H1 (cell line): ENCODE measurements around the gene TNS2. TPM values are rescaled to one million over a fixed set of nuclear protein-coding genes. Genes with fewer than 3 reads are reported as not detected.
A peak's percentile ranks its signal among the peaks of the same experiment; 100 is the strongest.

Experiments
- CTCF ChIA-PET: fragments of 300-600 bp; sonication (Branson Sonifier 250); formaldehyde crosslinking; loops from one replicate; lab custom pipeline; 2021; ENCODE audit not compliant: partially characterized antibody; lab: Charles Lee
- POLR2A ChIA-PET: fragments of 300-600 bp; sonication (Branson Sonifier 250); formaldehyde crosslinking; loops from one replicate; lab custom pipeline; 2021; ENCODE audit warnings: inconsistent platforms; ENCODE audit not compliant: partially characterized antibody; lab: Charles Lee
- DNase-seq, 2 experiments: peaks; one replicate each; pipeline versions ENCODE4 v3.0.0 to v3.0.0-alpha.2; 2010 to 2022; ENCODE audit warnings: low spot score in 2 of 2, low read depth in 1 of 2, mixed read lengths in 1 of 2
- FAIRE-seq: peaks from 2 replicates; lab custom pipeline; 2011; peaks lifted over from hg19 to GRCh38; lab: Jason Lieb, UNC
- H2AFZ ChIP-seq: 2 replicates; pipeline ENCODE4 v1.8.1; 2012; ENCODE audit warnings: low read length, inconsistent platforms
- H2AK5ac ChIP-seq: 2 replicates; pipeline ENCODE4 v1.6.1; 2013; ENCODE audit warnings: low read depth, low read length
- H2BK120ac ChIP-seq: replicated peaks from 2 replicates; pipeline ENCODE3; 2013; ENCODE audit warnings: low read depth, low read length, inconsistent platforms
- H2BK12ac ChIP-seq: 2 replicates; pipeline ENCODE4 v1.6.1; 2013; ENCODE audit warnings: low read depth, low read length
- H2BK15ac ChIP-seq: 2 replicates; pipeline ENCODE4 v1.6.1; 2013; ENCODE audit warnings: low read length
- H2BK20ac ChIP-seq: 2 replicates; pipeline ENCODE4 v1.6.1; 2013; ENCODE audit warnings: low read length
- H2BK5ac ChIP-seq: 2 replicates; pipeline ENCODE4 v1.6.1; 2013; ENCODE audit warnings: low read depth, low read length
- H3K14ac ChIP-seq: 2 replicates; pipeline ENCODE4 v1.6.1; 2013; ENCODE audit warnings: inconsistent platforms; ENCODE audit not compliant: insufficient read length
- H3K18ac ChIP-seq: 2 replicates; pipeline ENCODE4 v1.6.1; 2013; ENCODE audit warnings: low read length; ENCODE audit errors: extremely low read depth
- H3K23ac ChIP-seq: 2 replicates; pipeline ENCODE4 v1.6.1; 2013; ENCODE audit warnings: inconsistent platforms; ENCODE audit not compliant: insufficient read length
- H3K23me2 ChIP-seq: 2 replicates; pipeline ENCODE4 v1.6.1; 2013; ENCODE audit warnings: low read depth, low read length
- H3K27ac ChIP-seq: 2 replicates; pipeline ENCODE4 v1.6.1; 2011; ENCODE audit warnings: low read depth, low read length, inconsistent platforms
- H3K27me3 ChIP-seq, 4 experiments: replicated peaks in 1 of 4; 1 replicate in 1 of 4; 2 replicates in 3 of 4; pipeline versions ENCODE4 v1.6.1 to v1.8.1; 2011 to 2013; ENCODE audit warnings: low read length in 3 of 4, mild to moderate bottlenecking in 3 of 4, inconsistent platforms in 2 of 4, mixed read lengths in 2 of 4, moderate library complexity in 1 of 4; ENCODE audit not compliant: control insufficient read depth in 3 of 4, insufficient read depth in 3 of 4; ENCODE audit errors: extremely low read depth in 1 of 4
- H3K36me3 ChIP-seq, 4 experiments: 2 replicates each; pipeline versions ENCODE4 v1.6.1 to v1.8.1; 2011 to 2013; ENCODE audit warnings: mild to moderate bottlenecking in 4 of 4, low read length in 3 of 4, moderate library complexity in 2 of 4, control low read depth in 1 of 4, inconsistent platforms in 1 of 4; ENCODE audit not compliant: insufficient read depth in 4 of 4, control insufficient read depth in 2 of 4
- H3K4ac ChIP-seq: replicated peaks from 2 replicates; pipeline ENCODE3; 2013; ENCODE audit warnings: low read length, low read depth, mixed read lengths, inconsistent platforms; ENCODE audit not compliant: insufficient read length
- H3K4me1 ChIP-seq, 4 experiments: replicated peaks in 1 of 4; 1 replicate in 1 of 4; 2 replicates in 3 of 4; pipeline versions ENCODE4 v1.6.1 to v1.8.1; 2011 to 2013; ENCODE audit warnings: low read length in 3 of 4, inconsistent platforms in 2 of 4, mixed read lengths in 1 of 4; ENCODE audit not compliant: insufficient read depth in 4 of 4, control insufficient read depth in 3 of 4
- H3K4me2 ChIP-seq, 2 experiments: 2 replicates each; pipeline versions ENCODE4 v1.6.1 to v1.8.1; 2011 to 2013; ENCODE audit warnings: low read depth in 2 of 2, low read length in 2 of 2, control low read depth in 1 of 2, inconsistent platforms in 1 of 2, mild to moderate bottlenecking in 1 of 2; ENCODE audit not compliant: insufficient read depth in 1 of 2
- H3K4me3 ChIP-seq, 4 experiments: fragments of 200-600, 300-600 bp in 1 of 4; sonication (generic), shearing (Covaris generic), sonication (Bioruptor Twin) in 1 of 4; 2 replicates each; pipeline versions ENCODE4 v1.5.1 to v1.8.1; 2011 to 2016; ENCODE audit warnings: low read length in 4 of 4, low read depth in 3 of 4, control low read depth in 2 of 4, inconsistent platforms in 2 of 4, mild to moderate bottlenecking in 2 of 4, mixed read lengths in 1 of 4, moderate library complexity in 1 of 4; ENCODE audit not compliant: insufficient read depth in 2 of 4; ENCODE audit errors: extremely low read depth in 1 of 4
- H3K56ac ChIP-seq: replicated peaks from 2 replicates; pipeline ENCODE3; 2013; ENCODE audit warnings: low read depth, mild to moderate bottlenecking, mixed read lengths, low read length, inconsistent platforms; ENCODE audit not compliant: insufficient read length
- H3K79me1 ChIP-seq: 2 replicates; pipeline ENCODE4 v1.6.1; 2013; ENCODE audit warnings: low read depth, low read length, control low read depth
- H3K79me2 ChIP-seq, 2 experiments: 2 replicates each; pipeline versions ENCODE4 v1.6.1 to v1.8.1; 2012 to 2013; ENCODE audit warnings: low read length in 2 of 2, mild to moderate bottlenecking in 2 of 2, inconsistent platforms in 1 of 2; ENCODE audit not compliant: insufficient read depth in 2 of 2, control insufficient read depth in 1 of 2
- H3K9ac ChIP-seq, 4 experiments: replicated peaks in 1 of 4; 1 replicate in 1 of 4; 2 replicates in 3 of 4; pipeline versions ENCODE4 v1.6.1 to v1.8.1; 2011 to 2013; ENCODE audit warnings: low read depth in 3 of 4, low read length in 3 of 4, control low read depth in 2 of 4, mild to moderate bottlenecking in 2 of 4, moderate library complexity in 2 of 4, inconsistent platforms in 1 of 4; ENCODE audit errors: extremely low read depth in 1 of 4
- H3K9me3 ChIP-seq, 2 experiments: 2 replicates each; pipeline versions ENCODE4 v1.6.1 to v1.8.1; 2012 to 2013; ENCODE audit warnings: mild to moderate bottlenecking in 2 of 2, moderate library complexity in 2 of 2, control low read depth in 1 of 2, inconsistent platforms in 1 of 2, low read depth in 1 of 2, low read length in 1 of 2, mixed read lengths in 1 of 2; ENCODE audit not compliant: insufficient read depth in 2 of 2
- H4K20me1 ChIP-seq, 2 experiments: replicated peaks in 1 of 2; 2 replicates each; pipeline versions ENCODE3 to v1.8.1; 2011 to 2013; ENCODE audit warnings: inconsistent platforms in 2 of 2, low read length in 2 of 2, mild to moderate bottlenecking in 1 of 2; ENCODE audit not compliant: insufficient read depth in 2 of 2, control insufficient read depth in 1 of 2
- H4K5ac ChIP-seq: 2 replicates; pipeline ENCODE4 v1.6.1; 2013; ENCODE audit warnings: low read length, low read depth, mixed read lengths, inconsistent platforms; ENCODE audit not compliant: insufficient read length
- H4K8ac ChIP-seq: 2 replicates; pipeline ENCODE4 v1.8.0; 2013; ENCODE audit warnings: mild to moderate bottlenecking, moderate library complexity, low read length, inconsistent platforms; ENCODE audit not compliant: insufficient read depth; ENCODE audit errors: extremely low read depth
- H4K91ac ChIP-seq: replicated peaks from 2 replicates; pipeline ENCODE3; 2013; ENCODE audit warnings: low read length, mixed read lengths, inconsistent platforms; ENCODE audit not compliant: insufficient read length
- POLR2A ChIP-seq, 2 experiments: IDR thresholded peaks; 1 replicate in 1 of 2; 2 replicates in 1 of 2; pipeline ENCODE4 v1.6.1; 2011; ENCODE audit warnings: low read depth in 2 of 2, low read length in 2 of 2, mild to moderate bottlenecking in 2 of 2; ENCODE audit errors: control extremely low read depth in 1 of 2
- POLR2AphosphoS5 ChIP-seq: IDR thresholded peaks from 2 replicates; pipeline ENCODE4 v1.6.1; 2011; ENCODE audit warnings: low read depth, low read length
- SIX5 ChIP-seq: IDR thresholded peaks from 2 replicates; pipeline ENCODE4 v1.6.1; 2011; ENCODE audit warnings: mild to moderate bottlenecking, low read depth, low read length
- WGBS, 2 experiments: shearing (Covaris generic) in 1 of 2; methylation state at CpG; one replicate each; pipeline versions ENCODE4 v1.1.6 to v1.1.7; 2013 to 2015; ENCODE audit warnings: low lambda C conversion rate in 2 of 2, mixed read lengths in 2 of 2, inconsistent platforms in 1 of 2, low coverage in 1 of 2, missing lambda C conversion rate in 1 of 2; ENCODE audit not compliant: insufficient replicate concordance in 2 of 2, insufficient coverage in 1 of 2, insufficient read length in 1 of 2; ENCODE audit errors: extremely low coverage in 1 of 2, missing lambda C conversion rate in 1 of 2; 5-methylcytosine and 5-hydroxymethylcytosine counted together
- polyA plus RNA-seq, 7 experiments: library from polyadenylated mRNA; depleted of rRNA in 3 of 7; stranded (reverse) in 5 of 7; unstranded in 2 of 7; fragments of >200 nt in 5 of 7; fragments of 200-250 nt in 2 of 7; gene quantifications; 1 replicate in 5 of 7; 2 replicates in 1 of 7; 4 replicates in 1 of 7; pipeline versions ENCODE4 v1.2.1 to v1.2.3, GENCODE V29; 2011 to 2013; ENCODE audit warnings: missing spikeins in 2 of 7, mixed read lengths in 2 of 7
- total RNA-seq: library from RNA; stranded (reverse); fragmentation: NEBNext Ultra II Directional; extraction: Animal tissue kit (Norgen Biotek cat#: 25700); gene quantifications from 2 replicates; pipeline ENCODE4 v1.2.1, GENCODE V29; 2021

TNS2 gene
- total and polyA plus RNA-seq, 2 of the 8 experiments (the other 6 are each of a cell fraction or from before 2014, with no cell fraction given): 2.8 to 4.7 TPM

- no peak overlapping the region for H2BK15ac ChIP-seq
- no peak overlapping the region for H3K23ac ChIP-seq
- H2AFZ ChIP-seq: no peak overlapping the region
- H4K20me1 ChIP-seq: peaks cover 16 to 18% of the 10 kb centered on the region in 2 experiments
- no peak overlapping the region for H2AK5ac ChIP-seq
- H2BK5ac ChIP-seq: no peak overlapping the region
- 96% methylated on average over 8 of the region's 8 CpGs; no CpG with 5 or more reads in 1 of the 2 experiments for WGBS, 2 experiments
- H3K18ac ChIP-seq: no peak overlapping the region
- no peak for DNase-seq
- H3K36me3 ChIP-seq: peaks cover 50 to 95% (median 78%) of the 10 kb centered on the region in 4 experiments
- H4K91ac ChIP-seq: no peak overlapping the region
- H3K27me3 ChIP-seq: no peaks in the 10 kb centered on the region
- no peak overlapping the region for H3K4me2 ChIP-seq
- H3K4me3 ChIP-seq: no peak overlapping the region
- peak in 1 of 2 experiments; percentile 23; a peak in 1 of 3 replicates for TF ChIP-seq POLR2A (IDR thresholded peaks at IDR 0.05; ENCODE audit: control extremely low read depth in 1 of 2, low read depth in 2 of 2, low read length in 2 of 2)
- TF ChIP-seq POLR2AphosphoS5: 0 out of 2 replicates have a peak, but pooled peaks have one; percentile 13
- no peak for TF ChIP-seq SIX5
- TF ChIP-seq, all 59 proteins: peak for 2
- H2BK12ac ChIP-seq: no peak overlapping the region
- H3K4ac ChIP-seq: no peak overlapping the region
- H4K5ac ChIP-seq: no peak overlapping the region
- H2BK120ac ChIP-seq: no peak overlapping the region
- FAIRE-seq: no peak
- no peak overlapping the region for H3K27ac ChIP-seq
- H3K56ac ChIP-seq: no peak overlapping the region
- H3K14ac ChIP-seq: no peak overlapping the region
- peaks cover 0 to 5% (median 0%) of the 10 kb centered on the region in 4 experiments; a peak in 1 of 7 replicates for H3K4me1 ChIP-seq
- H4K8ac ChIP-seq: no peak overlapping the region
- H3K79me1 ChIP-seq: no peaks in the 10 kb centered on the region; the same call in 1 of the 2 replicates
- POLR2A ChIA-PET: interaction anchor here (0.8 to 35.6 kb wide), 4 partner anchors 9 to 23 kb away, joined by 3 to 711 read pairs (median 50); partner anchors contain the start of gene EIF4B
- CTCF ChIA-PET: interaction anchor here (0.7 to 0.9 kb wide), 2 partner anchors 11 to 27 kb away, joined by 3 to 4 read pairs; no protein-coding TSS in a partner anchor
- H2BK20ac ChIP-seq: no peak overlapping the region
- no peaks in the 10 kb centered on the region for H3K23me2 ChIP-seq
- H3K79me2 ChIP-seq: peaks cover 0 to 7% of the 10 kb centered on the region in 2 experiments; a peak in 1 of 4 replicates
- no peaks in the 10 kb centered on the region for H3K9me3 ChIP-seq
- H3K9ac ChIP-seq: no peak overlapping the region
These were observed 15.4 kb upstream of the TNS2 start for GRCh38 chr12:53034459-53034858.
